ENCODE measurements around the gene SRF.

GRCh38 chr6:43200541-43200940, 29.5 kb downstream of the SRF start:
- TF ChIP-seq, protein P1, sequence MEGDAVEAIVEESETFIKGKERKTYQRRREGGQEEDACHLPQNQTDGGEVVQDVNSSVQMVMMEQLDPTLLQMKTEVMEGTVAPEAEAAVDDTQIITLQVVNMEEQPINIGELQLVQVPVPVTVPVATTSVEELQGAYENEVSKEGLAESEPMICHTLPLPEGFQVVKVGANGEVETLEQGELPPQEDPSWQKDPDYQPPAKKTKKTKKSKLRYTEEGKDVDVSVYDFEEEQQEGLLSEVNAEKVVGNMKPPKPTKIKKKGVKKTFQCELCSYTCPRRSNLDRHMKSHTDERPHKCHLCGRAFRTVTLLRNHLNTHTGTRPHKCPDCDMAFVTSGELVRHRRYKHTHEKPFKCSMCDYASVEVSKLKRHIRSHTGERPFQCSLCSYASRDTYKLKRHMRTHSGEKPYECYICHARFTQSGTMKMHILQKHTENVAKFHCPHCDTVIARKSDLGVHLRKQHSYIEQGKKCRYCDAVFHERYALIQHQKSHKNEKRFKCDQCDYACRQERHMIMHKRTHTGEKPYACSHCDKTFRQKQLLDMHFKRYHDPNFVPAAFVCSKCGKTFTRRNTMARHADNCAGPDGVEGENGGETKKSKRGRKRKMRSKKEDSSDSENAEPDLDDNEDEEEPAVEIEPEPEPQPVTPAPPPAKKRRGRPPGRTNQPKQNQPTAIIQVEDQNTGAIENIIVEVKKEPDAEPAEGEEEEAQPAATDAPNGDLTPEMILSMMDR (IDR thresholded peaks at IDR 0.05), result no peak
- no peak for TF ChIP-seq EP300 (IDR thresholded peaks at IDR 0.05; ENCODE audit: low read depth)
